ENCODE results near the gene SDS.

DNA sequence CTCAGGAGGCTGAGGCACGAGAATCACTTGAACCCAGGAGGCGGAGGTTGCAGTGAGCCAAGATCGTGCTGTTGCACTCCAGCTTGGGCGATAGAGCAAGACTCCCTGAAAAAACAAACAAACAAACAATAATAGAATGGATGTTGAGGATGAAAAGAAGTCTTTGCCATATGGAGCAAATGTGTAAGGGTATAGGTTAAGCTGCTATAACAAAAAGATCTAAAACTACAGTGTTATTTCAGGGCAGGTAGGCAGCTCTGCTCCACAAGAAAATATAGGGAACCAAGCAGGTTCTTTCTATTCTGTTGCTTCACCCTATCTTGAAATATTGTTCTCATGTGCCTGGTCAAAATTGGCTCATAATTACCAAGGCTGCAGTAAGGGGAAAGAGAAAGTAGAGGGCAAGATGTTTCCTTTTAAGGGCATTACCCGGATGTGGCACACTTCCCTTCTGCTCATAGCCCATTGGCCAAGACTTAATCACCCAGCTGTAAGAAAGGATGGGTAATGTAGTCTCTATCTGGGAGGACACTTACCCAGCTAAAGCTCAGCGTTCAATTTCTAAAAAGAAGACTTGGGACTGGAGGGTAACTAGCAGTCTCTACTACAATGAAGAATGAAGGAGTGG lies 42.0 kb upstream of the SDS start:
- TF ChIP-seq, protein P1, sequence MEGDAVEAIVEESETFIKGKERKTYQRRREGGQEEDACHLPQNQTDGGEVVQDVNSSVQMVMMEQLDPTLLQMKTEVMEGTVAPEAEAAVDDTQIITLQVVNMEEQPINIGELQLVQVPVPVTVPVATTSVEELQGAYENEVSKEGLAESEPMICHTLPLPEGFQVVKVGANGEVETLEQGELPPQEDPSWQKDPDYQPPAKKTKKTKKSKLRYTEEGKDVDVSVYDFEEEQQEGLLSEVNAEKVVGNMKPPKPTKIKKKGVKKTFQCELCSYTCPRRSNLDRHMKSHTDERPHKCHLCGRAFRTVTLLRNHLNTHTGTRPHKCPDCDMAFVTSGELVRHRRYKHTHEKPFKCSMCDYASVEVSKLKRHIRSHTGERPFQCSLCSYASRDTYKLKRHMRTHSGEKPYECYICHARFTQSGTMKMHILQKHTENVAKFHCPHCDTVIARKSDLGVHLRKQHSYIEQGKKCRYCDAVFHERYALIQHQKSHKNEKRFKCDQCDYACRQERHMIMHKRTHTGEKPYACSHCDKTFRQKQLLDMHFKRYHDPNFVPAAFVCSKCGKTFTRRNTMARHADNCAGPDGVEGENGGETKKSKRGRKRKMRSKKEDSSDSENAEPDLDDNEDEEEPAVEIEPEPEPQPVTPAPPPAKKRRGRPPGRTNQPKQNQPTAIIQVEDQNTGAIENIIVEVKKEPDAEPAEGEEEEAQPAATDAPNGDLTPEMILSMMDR (IDR thresholded peaks at IDR 0.05; ENCODE audit: poor library complexity): no peak
- TF ChIP-seq EZH2phosphoT487 (IDR thresholded peaks at IDR 0.05; ENCODE audit: low read depth, severe bottlenecking, unreplicated experiment): no peak
